Effector memory CD4-positive, alpha-beta T cell (primary cell): Measurements from ENCODE around the gene EEPD1.

Source experiments
- DNase-seq, 3 donors: peaks; one replicate each; pipeline ENCODE4 v3.0.0-alpha.2; 2020
- H3K27ac ChIP-seq: 2 replicates; pipeline ENCODE4 v1.7.0; 2013; ENCODE audit warnings: mild to moderate bottlenecking, low read length, moderate library complexity; ENCODE audit not compliant: insufficient read depth, poor library complexity, severe bottlenecking
- H3K27me3 ChIP-seq: replicated peaks from 2 replicates; pipeline ENCODE4 v1.7.0; 2013; ENCODE audit warnings: mild to moderate bottlenecking, low read length; ENCODE audit not compliant: insufficient read depth, control insufficient read depth, poor library complexity, severe bottlenecking
- H3K36me3 ChIP-seq: 2 replicates; pipeline ENCODE4 v1.7.0; 2013; ENCODE audit warnings: mild to moderate bottlenecking, low read length, moderate library complexity; ENCODE audit not compliant: control insufficient read depth, insufficient read depth
- H3K4me1 ChIP-seq: 2 replicates; pipeline ENCODE4 v1.7.0; 2013; ENCODE audit warnings: low read length, mild to moderate bottlenecking; ENCODE audit not compliant: control insufficient read depth, insufficient read depth, poor library complexity, severe bottlenecking
- H3K4me3 ChIP-seq: 2 replicates; pipeline ENCODE4 v1.7.0; 2013; ENCODE audit warnings: low read length, low read depth, mild to moderate bottlenecking; ENCODE audit not compliant: insufficient read depth, poor library complexity, severe bottlenecking
- H3K9me3 ChIP-seq: 2 replicates; pipeline ENCODE4 v1.7.0; 2013; ENCODE audit warnings: mild to moderate bottlenecking, low read length, moderate library complexity; ENCODE audit not compliant: control insufficient read depth

Gene EEPD1

GRCh38 chr7:36285276-36285675 is 132.2 kb downstream of the EEPD1 start:
- H3K4me1 ChIP-seq: peaks cover 60% of the 10 kb centered on the region
- no peaks in the 10 kb centered on the region for H3K36me3 ChIP-seq
- H3K9me3 ChIP-seq: no peaks in the 10 kb centered on the region
- no peak for DNase-seq
- H3K27ac ChIP-seq: peak overlapping the region; percentile 88
- no peak overlapping the region for H3K4me3 ChIP-seq
- no peaks in the 10 kb centered on the region for H3K27me3 ChIP-seq

- peaks cover 56% of the 10 kb centered on the region for H3K4me1 ChIP-seq
- DNase-seq: peak; percentile 47 to 72 (median 65)
- peak overlapping the region; percentile 16 for H3K4me3 ChIP-seq
- H3K9me3 ChIP-seq: no peaks in the 10 kb centered on the region
- H3K27me3 ChIP-seq: no peaks in the 10 kb centered on the region
- peak overlapping the region; percentile 88 for H3K27ac ChIP-seq
- no peaks in the 10 kb centered on the region for H3K36me3 ChIP-seq
Observed at GRCh38 chr7:36286226-36286625, 133.2 kb downstream of the EEPD1 start.

DNA sequence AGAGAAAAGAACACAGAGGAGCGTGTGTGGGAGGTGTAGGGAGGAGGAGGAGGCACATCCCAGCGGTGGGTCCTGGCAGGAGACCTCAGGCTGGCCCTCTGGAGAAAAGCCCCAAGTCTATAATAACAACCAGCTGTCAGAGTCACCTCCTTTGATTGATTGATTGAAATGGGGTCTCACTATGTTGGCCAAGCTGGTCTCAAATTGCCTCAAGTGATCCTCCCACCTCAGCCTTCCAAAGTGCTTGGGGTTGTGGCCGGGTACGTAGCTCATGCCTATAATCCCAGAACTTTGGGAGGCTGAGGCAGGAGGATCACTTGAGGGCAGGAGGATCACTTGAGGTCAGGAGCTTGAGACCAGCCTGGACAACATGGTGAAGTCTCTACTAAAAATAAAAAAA is 133.6 kb downstream of the EEPD1 start:
- peaks cover 60% of the 10 kb centered on the region for H3K4me1 ChIP-seq
- no peaks in the 10 kb centered on the region for H3K9me3 ChIP-seq
- peak overlapping the region; percentile 88 for H3K27ac ChIP-seq
- peak overlapping the region; percentile 16 for H3K4me3 ChIP-seq
- DNase-seq: no peak
- H3K36me3 ChIP-seq: no peaks in the 10 kb centered on the region
- no peaks in the 10 kb centered on the region for H3K27me3 ChIP-seq

- H3K27ac ChIP-seq: peak overlapping the region; percentile 88
- peaks cover 66% of the 10 kb centered on the region for H3K4me1 ChIP-seq
Observed at GRCh38 chr7:36287371-36288241, 134.6 kb downstream of the EEPD1 start.

GRCh38 chr7:36288501-36288900 is 135.4 kb downstream of the EEPD1 start:
- Histone ChIP-seq H3K4me3 (peak overlapping the region; percentile 43), H3K27ac (peak overlapping the region; percentile 88), H3K36me3 (no peaks in the 10 kb centered on the region), H3K27me3 (no peaks in the 10 kb centered on the region), H3K9me3 (no peaks in the 10 kb centered on the region), H3K4me1 (peaks cover 59% of the 10 kb centered on the region)
- DNase-seq: no peak

More at GRCh38 chr7:36287371-36288241, 134.6 kb downstream of the EEPD1 start:
- peak; percentile 8 to 30 (median 11) for DNase-seq
- Histone ChIP-seq H3K4me3 (peak overlapping the region; percentile 43), H3K9me3 (no peaks in the 10 kb centered on the region), H3K27me3 (no peaks in the 10 kb centered on the region), H3K36me3 (no peaks in the 10 kb centered on the region)

DNA sequence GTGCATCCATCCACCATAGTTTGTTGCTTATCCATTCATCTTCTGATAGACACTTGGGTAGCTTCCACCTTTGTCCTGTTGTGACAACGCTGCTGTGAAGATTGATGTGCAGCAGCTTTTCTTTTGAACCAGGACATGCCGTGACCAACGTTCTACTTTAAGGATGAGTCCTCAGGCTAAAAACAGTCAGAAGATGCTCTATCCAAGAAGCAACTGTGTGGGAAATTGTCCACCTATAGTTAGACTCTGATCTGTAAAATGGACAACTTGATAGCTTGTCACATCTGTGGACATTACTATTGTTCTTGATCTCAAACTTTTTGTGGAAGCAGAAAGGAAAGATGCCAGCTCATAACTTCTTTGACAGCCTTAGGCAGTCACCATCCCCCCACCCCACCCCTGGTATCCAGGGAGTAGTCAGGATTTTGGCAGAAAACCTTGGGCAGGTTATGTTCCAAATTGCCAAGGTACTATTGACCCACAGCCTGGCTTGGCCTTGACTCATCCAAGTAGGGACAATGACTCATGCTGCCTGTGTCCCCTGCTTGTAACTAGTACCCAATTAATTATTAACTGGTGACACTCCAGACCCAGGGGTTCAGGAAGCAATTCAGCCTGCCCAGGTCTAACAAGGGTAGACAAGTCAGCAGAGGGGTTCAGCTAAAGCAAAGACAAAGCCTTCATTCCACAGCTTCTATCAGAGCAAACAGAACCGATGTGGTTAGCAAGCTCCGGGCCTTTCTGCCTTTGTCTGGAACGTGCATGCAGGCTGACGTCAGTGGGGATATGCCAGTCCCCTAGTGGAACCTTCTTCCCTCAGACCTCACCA is 137.0 kb downstream of the EEPD1 start:
- Histone ChIP-seq H3K4me1 (peaks cover 48% of the 10 kb centered on the region), H3K9me3 (no peaks in the 10 kb centered on the region), H3K36me3 (no peaks in the 10 kb centered on the region), H3K27me3 (no peaks in the 10 kb centered on the region), H3K4me3 (no peak overlapping the region), H3K27ac (no peak overlapping the region)
- no peak for DNase-seq

- Histone ChIP-seq H3K9me3 (no peaks in the 10 kb centered on the region), H3K4me1 (peaks cover 32% of the 10 kb centered on the region), H3K27me3 (no peaks in the 10 kb centered on the region), H3K27ac (no peak overlapping the region), H3K36me3 (no peaks in the 10 kb centered on the region), H3K4me3 (peak overlapping the region; percentile 14)
- peak; percentile 40 to 65 (median 56) for DNase-seq
Observed at GRCh38 chr7:36291387-36292316, 138.6 kb downstream of the EEPD1 start.

DNA sequence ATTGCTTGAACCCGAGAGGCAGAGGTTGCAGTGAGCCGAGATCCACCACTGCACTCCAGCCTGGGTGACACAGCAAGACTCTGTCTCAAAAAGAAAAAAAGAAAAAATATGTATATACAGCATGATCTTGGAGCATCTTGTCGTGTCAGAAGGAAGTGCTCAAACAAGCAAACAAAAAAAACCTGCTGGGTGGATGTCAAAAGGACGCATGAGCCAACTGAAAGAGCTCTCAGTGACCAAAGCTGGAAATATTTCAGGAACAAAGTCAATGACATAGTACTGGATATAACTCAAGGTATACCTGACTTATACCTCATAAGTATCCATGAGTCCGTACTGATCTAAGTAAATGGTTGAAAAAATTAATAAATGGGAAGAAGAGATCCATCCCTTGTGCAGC is 142.0 kb downstream of the EEPD1 start:
- Histone ChIP-seq H3K27me3 (no peaks in the 10 kb centered on the region), H3K27ac (no peak overlapping the region), H3K9me3 (no peaks in the 10 kb centered on the region), H3K36me3 (peaks cover 25% of the 10 kb centered on the region), H3K4me1 (peaks cover 18% of the 10 kb centered on the region), H3K4me3 (no peak overlapping the region)
- no peak for DNase-seq

- H3K4me3 ChIP-seq: no peak overlapping the region
Observed at GRCh38 chr7:36296284-36296683, 143.2 kb downstream of the EEPD1 start.

More at GRCh38 chr7:36296284-36296683, 143.2 kb downstream of the EEPD1 start:
- H3K9me3 ChIP-seq: no peaks in the 10 kb centered on the region
- H3K4me1 ChIP-seq: peaks cover 10% of the 10 kb centered on the region
- H3K27ac ChIP-seq: no peak overlapping the region
- peaks cover 30% of the 10 kb centered on the region for H3K36me3 ChIP-seq
- H3K27me3 ChIP-seq: no peaks in the 10 kb centered on the region
- DNase-seq: no peak
